Measurements from ENCODE around the gene HDAC9.

The HDAC9 gene

GRCh38 chr7:18849130-18849529, 353.6 kb downstream of the HDAC9 start:
- Histone ChIP-seq H3K4me1 (no peaks in the 10 kb centered on the region), H3K36me3 (no peaks in the 10 kb centered on the region), H3K4me2 (no peak overlapping the region), H4K20me1 (no peaks in the 10 kb centered on the region), H3K4me3 (no peak overlapping the region), H3K27ac (no peak overlapping the region), H3K9me3 (no peaks in the 10 kb centered on the region), H3K9ac (no peak overlapping the region), H3K27me3 (no peaks in the 10 kb centered on the region)
- no peak for TF ChIP-seq Cebpa-rat (IDR thresholded peaks at IDR 0.05)

GRCh38 chr7:18855796-18856195, 360.2 kb downstream of the HDAC9 start:
- no peak for TF ChIP-seq Cebpa-rat (IDR thresholded peaks at IDR 0.05)
- Histone ChIP-seq H3K27ac (no peak overlapping the region), H3K4me3 (no peak overlapping the region), H3K27me3 (no peaks in the 10 kb centered on the region), H3K9me3 (peaks cover 6% of the 10 kb centered on the region), H4K20me1 (no peaks in the 10 kb centered on the region), H3K9ac (no peak overlapping the region), H3K4me1 (peaks cover 27% of the 10 kb centered on the region), H3K4me2 (no peak overlapping the region), H3K36me3 (no peaks in the 10 kb centered on the region)

- no peaks in the 10 kb centered on the region for H3K36me3 ChIP-seq
- H3K27ac ChIP-seq: no peak overlapping the region
- peaks cover 6% of the 10 kb centered on the region for H3K9me3 ChIP-seq
- peak overlapping the region; percentile 71 for H3K4me2 ChIP-seq
- H3K4me3 ChIP-seq: no peak overlapping the region
- H3K9ac ChIP-seq: no peak overlapping the region
- TF ChIP-seq Cebpa-rat (IDR thresholded peaks at IDR 0.05): no peak
- peaks cover 28% of the 10 kb centered on the region for H3K4me1 ChIP-seq
- no peaks in the 10 kb centered on the region for H3K27me3 ChIP-seq
- no peaks in the 10 kb centered on the region for H4K20me1 ChIP-seq
These were observed 362.7 kb downstream of the HDAC9 start for GRCh38 chr7:18858232-18858631.

- no peak for TF ChIP-seq Cebpa-rat (IDR thresholded peaks at IDR 0.05)
- no peak overlapping the region for H3K4me3 ChIP-seq
- H3K27me3 ChIP-seq: no peaks in the 10 kb centered on the region
- peaks cover 33% of the 10 kb centered on the region for H3K4me1 ChIP-seq
- no peaks in the 10 kb centered on the region for H4K20me1 ChIP-seq
- H3K9me3 ChIP-seq: peaks cover 6% of the 10 kb centered on the region
- peak overlapping the region; percentile 71 for H3K4me2 ChIP-seq
- H3K36me3 ChIP-seq: no peaks in the 10 kb centered on the region
- H3K9ac ChIP-seq: peak overlapping the region; percentile 46; the same call in 1 of the 2 replicates
- H3K27ac ChIP-seq: peak overlapping the region; percentile 1; the same call in 1 of the 2 replicates
These were observed 363.8 kb downstream of the HDAC9 start for GRCh38 chr7:18859318-18859717.

GRCh38 chr7:18860221-18860620, 364.7 kb downstream of the HDAC9 start:
- Histone ChIP-seq H4K20me1 (no peaks in the 10 kb centered on the region), H3K27me3 (no peaks in the 10 kb centered on the region), H3K4me3 (no peak overlapping the region), H3K27ac (no peak overlapping the region), H3K4me1 (peaks cover 33% of the 10 kb centered on the region), H3K9ac (no peak overlapping the region), H3K4me2 (no peak overlapping the region), H3K9me3 (peaks cover 6% of the 10 kb centered on the region), H3K36me3 (no peaks in the 10 kb centered on the region)
- no peak for TF ChIP-seq Cebpa-rat (IDR thresholded peaks at IDR 0.05)

GRCh38 chr7:18861514-18862118, 366.1 kb downstream of the HDAC9 start:
- H3K36me3 ChIP-seq: no peaks in the 10 kb centered on the region
- H3K27ac ChIP-seq: no peak overlapping the region
- no peak for TF ChIP-seq Cebpa-rat (IDR thresholded peaks at IDR 0.05)
- H3K4me1 ChIP-seq: peaks cover 33% of the 10 kb centered on the region
- no peaks in the 10 kb centered on the region for H4K20me1 ChIP-seq
- H3K9me3 ChIP-seq: peaks cover 6% of the 10 kb centered on the region
- no peak overlapping the region for H3K4me3 ChIP-seq
- H3K27me3 ChIP-seq: no peaks in the 10 kb centered on the region
- H3K9ac ChIP-seq: no peak overlapping the region
- no peak overlapping the region for H3K4me2 ChIP-seq

- Histone ChIP-seq H4K20me1 (no peaks in the 10 kb centered on the region), H3K4me2 (no peak overlapping the region), H3K36me3 (no peaks in the 10 kb centered on the region), H3K9ac (no peak overlapping the region), H3K4me3 (no peak overlapping the region), H3K27me3 (no peaks in the 10 kb centered on the region), H3K9me3 (peaks cover 5% of the 10 kb centered on the region; the same call in 1 of the 2 replicates), H3K27ac (no peak overlapping the region), H3K4me1 (peaks cover 14% of the 10 kb centered on the region; the same call in 1 of the 2 replicates)
- no peak for TF ChIP-seq Cebpa-rat (IDR thresholded peaks at IDR 0.05)
These were observed 369.4 kb downstream of the HDAC9 start for GRCh38 chr7:18864967-18865366.

- 0 out of 2 replicates have a peak, but pooled peaks cover 5% of the 10 kb centered on the region for H3K4me1 ChIP-seq
- H3K9me3 ChIP-seq: peaks cover 5% of the 10 kb centered on the region; the same call in 1 of the 2 replicates
- no peak overlapping the region for H3K9ac ChIP-seq
- no peaks in the 10 kb centered on the region for H3K36me3 ChIP-seq
- no peaks in the 10 kb centered on the region for H4K20me1 ChIP-seq
- no peak overlapping the region for H3K4me2 ChIP-seq
- no peak overlapping the region for H3K4me3 ChIP-seq
- TF ChIP-seq Cebpa-rat (IDR thresholded peaks at IDR 0.05): no peak
- no peaks in the 10 kb centered on the region for H3K27me3 ChIP-seq
- no peak overlapping the region for H3K27ac ChIP-seq
These were observed 370.9 kb downstream of the HDAC9 start for GRCh38 chr7:18866359-18867036.

GRCh38 chr7:18872344-18872743, 376.8 kb downstream of the HDAC9 start:
- Histone ChIP-seq H3K36me3 (no peaks in the 10 kb centered on the region), H3K4me2 (no peak overlapping the region), H3K9ac (no peak overlapping the region), H3K4me3 (no peak overlapping the region), H3K9me3 (peaks cover 5% of the 10 kb centered on the region; the same call in 1 of the 2 replicates), H3K27ac (no peak overlapping the region), H3K27me3 (no peaks in the 10 kb centered on the region), H4K20me1 (no peaks in the 10 kb centered on the region), H3K4me1 (no peaks in the 10 kb centered on the region)
- TF ChIP-seq Cebpa-rat (IDR thresholded peaks at IDR 0.05): no peak

GRCh38 chr7:18873734-18874336, 378.3 kb downstream of the HDAC9 start:
- Histone ChIP-seq H3K4me2 (no peak overlapping the region), H3K9me3 (peaks cover 8% of the 10 kb centered on the region; the same call in 1 of the 2 replicates), H3K36me3 (no peaks in the 10 kb centered on the region), H3K4me3 (no peak overlapping the region), H3K9ac (no peak overlapping the region), H3K27ac (no peak overlapping the region), H3K27me3 (no peaks in the 10 kb centered on the region), H4K20me1 (no peaks in the 10 kb centered on the region), H3K4me1 (no peaks in the 10 kb centered on the region)
- TF ChIP-seq Cebpa-rat (IDR thresholded peaks at IDR 0.05): no peak
